Activated CD8-positive, alpha-beta memory T cell treated with anti-CD3 and anti-CD28 coated beads, Interleukin-2, amount 50 U/mL, for 1 hour (primary cell): ENCODE results near the gene CBLB.

Experiments
- DNase-seq: peaks from one replicate; pipeline ENCODE4 v3.0.0-alpha.2; 2020; ENCODE audit errors: extremely low read depth

CBLB gene

GRCh38 chr3:105618556-105618955 is 250.3 kb downstream of the CBLB start:
- DNase-seq = no peak

GRCh38 chr3:105616374-105617121 is 252.3 kb downstream of the CBLB start:
- DNase-seq = no peak

DNA sequence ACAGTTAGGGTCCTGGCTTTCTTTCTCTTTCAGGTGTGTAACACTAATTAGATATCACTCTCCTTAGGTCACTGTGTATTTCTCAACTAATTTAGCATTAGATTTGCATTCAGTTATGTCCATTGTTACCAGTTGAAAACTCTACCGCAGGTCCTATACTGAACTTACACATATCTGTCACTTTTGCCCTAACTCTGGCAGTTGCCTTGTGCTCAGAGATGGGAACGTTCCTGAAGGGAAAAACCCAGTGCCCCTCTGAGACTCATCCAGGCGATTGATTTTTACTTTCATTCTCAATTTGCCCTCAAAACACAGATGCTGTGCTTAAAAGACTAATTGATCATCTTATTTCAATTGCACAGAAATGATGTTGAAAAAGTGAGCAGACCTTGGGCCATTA is 253.0 kb downstream of the CBLB start:
- DNase-seq = no peak

DNA sequence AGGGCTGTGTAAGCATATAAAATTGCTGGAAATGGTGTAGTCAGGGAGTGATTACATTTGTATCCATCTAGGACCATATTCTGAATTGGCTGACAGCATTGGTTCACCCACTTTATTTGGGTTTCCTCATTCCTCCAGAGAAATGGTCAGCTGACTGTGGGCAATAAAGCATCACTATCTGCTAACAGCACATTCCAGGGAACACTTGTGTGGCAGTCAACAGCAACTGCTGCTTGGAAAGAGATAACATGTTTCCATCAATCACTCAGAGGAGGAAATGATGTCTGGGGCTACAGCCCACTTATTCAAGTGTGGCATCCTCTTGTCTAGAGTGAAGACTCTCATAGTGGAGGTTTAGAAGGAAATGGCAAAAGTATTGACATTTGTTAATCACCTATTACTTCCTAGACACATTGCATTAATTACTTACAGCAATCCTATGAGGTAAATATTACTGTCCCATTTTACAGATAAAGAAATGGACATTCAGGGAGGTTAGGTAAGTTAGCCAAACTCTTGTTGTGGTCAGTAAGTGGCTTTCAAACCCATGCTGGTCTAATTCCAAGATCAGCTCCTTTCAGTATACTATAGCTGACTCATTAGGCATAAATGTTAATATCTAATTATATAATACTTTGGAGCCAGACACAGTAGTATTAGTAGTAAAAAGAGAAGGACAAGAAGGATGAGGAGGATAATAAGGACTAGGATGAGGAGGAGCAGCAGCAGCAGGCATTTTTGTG is 254.4 kb downstream of the CBLB start:
- DNase-seq = no peak

DNA sequence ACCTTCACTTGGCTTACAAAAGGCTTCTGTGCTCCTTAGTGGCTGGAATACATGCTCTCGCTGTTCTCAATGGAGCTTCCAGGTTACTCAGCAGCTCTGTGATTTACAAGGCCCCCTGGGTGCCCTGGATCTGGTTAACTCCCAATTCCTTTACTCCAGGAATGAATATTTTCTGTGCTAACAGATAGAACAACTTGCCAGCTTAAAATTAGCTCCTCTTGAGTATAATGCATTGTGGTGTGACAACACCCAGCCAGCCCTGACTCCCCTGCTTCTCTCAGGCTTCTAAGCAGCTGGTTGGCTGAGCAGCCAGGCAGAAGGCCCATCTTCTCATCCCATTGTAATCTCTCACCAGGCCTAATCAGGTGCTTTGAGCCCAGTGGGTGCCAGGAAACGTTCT is 255.7 kb downstream of the CBLB start:
- DNase-seq = no peak

GRCh38 chr3:105611304-105612192 is 257.3 kb downstream of the CBLB start:
- DNase-seq = no peak

DNA sequence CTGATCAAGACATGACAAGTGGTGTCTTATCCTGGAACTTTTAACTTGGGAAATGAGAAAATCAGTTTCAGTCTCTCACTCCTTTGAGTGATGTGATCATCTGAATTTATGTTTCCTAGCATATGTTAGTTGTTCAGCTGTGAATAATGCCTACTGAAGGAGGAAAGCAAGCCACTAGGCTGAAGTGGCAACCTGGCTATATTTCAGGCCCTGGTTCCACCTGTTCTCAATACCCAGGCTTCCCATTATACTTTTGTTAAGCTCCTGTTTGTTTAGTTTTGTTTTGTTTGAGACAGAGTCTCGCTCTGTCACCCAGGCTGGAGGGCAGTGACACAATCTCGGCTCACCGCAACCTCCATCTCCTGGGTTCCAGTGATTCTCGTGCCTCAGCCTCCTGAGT is 258.3 kb downstream of the CBLB start:
- no peak for DNase-seq

- DNase-seq = no peak
These were observed 260.2 kb downstream of the CBLB start for GRCh38 chr3:105608623-105609022.

GRCh38 chr3:105606016-105606415 is 262.8 kb downstream of the CBLB start:
- DNase-seq = no peak
